Stimulated activated CD8-positive, alpha-beta memory T cell treated with anti-CD3 and anti-CD28 coated beads, Interleukin-4, amount 100 ng/mL, for 1 hour (primary cell): Measurements from ENCODE around the gene IRAK2.

Experiments
- DNase-seq, 2 donors: peaks; one replicate each; pipeline ENCODE4 v3.0.0-alpha.2; 2020; ENCODE audit warnings: low read depth in 2 of 2, low spot score in 1 of 2

The IRAK2 gene

DNA sequence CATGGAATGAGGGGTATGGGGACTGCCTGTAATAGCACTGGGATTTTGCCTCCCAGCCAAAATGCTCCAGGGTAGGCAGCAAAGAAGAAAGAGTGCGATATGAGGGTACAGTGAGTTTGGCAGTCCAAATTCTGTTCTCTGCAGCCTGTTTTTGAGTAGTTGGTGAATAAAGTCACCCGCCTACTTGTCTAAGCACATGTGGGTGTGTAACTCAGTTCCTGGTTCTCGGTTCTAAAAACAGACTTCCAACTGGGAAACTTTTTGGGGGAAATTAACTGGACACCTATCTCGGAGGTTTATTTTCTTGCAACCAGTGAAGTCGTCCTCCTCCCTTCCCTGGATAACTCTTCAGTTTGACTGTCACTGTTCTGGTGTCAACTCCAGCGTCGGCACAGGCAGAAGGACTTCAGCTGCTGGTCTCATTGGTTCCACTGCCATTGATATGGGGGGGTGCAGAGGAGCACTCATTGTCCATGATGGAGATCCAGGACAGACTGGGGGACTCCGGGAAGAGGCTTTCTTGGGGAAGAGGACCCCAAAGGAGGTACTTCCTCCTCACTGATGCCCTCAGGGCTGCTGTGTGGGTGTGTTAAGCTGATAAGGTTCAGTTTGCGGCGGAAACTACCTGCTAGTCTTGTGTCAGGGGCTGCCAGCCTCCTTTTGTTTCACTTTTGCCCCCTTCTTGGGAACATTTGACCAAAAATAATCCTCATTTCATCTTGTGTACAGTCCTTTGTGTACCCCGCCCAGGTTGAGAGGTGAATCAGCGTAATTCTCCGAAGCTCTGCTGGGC is 114.9 kb downstream of the IRAK2 start:
- no peak for DNase-seq

DNA sequence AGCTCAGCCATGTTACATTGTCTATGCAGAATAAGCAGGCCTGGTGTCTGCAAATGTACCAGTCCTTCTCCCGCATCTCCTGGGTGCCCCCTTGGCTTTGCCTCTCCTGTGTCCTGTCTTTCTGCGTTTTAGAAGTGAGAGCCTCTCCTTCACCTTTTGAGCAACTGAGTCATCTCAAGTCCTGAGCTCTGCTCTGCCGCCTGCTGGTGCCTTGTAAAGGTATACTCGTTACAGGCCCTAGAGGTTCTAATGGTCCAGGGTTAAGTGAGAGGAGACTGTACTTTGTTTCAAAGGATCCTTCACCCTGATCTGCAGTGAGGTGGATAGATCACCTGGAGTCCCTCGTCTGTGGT is 115.4 kb downstream of the IRAK2 start:
- DNase-seq = no peak

DNA sequence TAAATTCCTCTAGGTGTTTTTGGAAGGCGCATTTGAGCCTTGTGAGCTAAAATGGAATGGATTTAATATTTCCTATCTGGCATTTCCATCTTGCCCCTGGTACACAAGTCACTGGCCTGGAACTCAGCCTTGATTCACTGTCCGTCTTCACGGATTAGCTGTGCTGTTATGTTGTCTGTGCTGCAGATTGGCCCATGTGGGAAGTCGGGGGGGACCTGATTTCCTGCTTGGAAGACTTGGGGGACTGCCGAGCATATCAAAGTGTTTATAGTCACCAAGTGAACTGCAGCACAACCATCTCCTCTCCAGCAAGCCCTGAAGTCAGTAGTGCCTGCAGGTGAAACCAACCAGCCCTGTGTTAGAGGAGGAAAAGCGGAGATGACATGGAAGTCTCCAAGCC is 115.9 kb downstream of the IRAK2 start:
- DNase-seq = no peak

DNA sequence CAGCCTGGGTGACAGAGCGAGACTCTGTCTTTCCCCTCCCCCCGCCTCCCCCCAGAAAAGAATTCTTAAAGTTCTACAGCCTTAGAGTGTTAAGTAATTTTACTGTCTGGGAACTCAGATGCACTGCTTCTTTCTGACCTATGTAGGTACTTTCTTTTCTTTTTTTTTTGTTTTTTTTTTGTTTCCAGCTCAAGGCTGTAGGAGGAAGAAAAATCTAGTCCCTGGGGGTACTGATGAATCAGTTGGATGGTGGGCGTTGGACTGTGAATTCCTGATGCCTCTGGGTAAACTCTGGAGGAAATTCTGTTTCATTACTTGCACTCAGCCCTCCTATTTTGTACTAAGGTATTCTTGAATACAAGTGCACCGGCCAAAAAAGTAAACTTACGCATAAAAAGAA is 117.2 kb downstream of the IRAK2 start:
- no peak for DNase-seq

DNA sequence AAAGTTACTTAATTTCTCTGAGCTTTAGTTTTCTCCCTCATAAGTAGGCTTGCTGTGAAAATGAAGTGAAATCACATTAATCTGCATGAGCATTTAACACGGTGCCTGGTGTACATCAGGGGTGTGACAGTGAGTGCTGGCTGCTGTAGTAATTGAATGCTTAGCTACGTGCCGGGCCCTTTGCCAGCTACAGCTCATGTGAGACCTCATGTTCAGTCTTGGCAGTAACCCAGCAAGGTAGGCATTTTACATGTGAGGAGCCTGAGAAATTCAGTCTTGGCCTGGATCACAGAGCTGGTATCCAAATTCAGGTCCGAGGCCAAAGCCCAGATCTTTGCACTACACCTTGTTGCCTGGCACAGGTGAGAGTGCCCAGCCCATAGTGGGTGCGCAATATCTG is 118.9 kb downstream of the IRAK2 start:
- no peak for DNase-seq

DNA sequence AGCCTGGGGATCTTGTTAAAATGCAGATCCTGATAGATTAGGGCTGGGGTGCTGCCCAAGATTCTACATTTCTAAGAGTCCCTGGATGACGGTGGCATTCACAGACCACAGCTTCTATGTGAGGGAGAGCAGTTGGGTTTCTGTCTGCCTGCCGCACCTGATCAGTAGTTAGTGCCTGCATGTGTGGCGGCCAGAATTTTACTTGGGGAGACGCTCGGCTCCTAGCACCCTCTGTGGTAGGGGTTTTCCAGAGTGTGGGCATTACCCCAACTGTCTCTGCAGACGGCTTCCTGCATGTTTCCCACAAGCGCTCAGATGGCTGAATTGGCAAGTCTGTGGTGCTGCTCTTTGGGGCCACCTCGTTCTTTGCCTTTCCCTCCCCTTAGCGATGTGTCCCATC is 119.8 kb downstream of the IRAK2 start:
- no peak for DNase-seq

DNA sequence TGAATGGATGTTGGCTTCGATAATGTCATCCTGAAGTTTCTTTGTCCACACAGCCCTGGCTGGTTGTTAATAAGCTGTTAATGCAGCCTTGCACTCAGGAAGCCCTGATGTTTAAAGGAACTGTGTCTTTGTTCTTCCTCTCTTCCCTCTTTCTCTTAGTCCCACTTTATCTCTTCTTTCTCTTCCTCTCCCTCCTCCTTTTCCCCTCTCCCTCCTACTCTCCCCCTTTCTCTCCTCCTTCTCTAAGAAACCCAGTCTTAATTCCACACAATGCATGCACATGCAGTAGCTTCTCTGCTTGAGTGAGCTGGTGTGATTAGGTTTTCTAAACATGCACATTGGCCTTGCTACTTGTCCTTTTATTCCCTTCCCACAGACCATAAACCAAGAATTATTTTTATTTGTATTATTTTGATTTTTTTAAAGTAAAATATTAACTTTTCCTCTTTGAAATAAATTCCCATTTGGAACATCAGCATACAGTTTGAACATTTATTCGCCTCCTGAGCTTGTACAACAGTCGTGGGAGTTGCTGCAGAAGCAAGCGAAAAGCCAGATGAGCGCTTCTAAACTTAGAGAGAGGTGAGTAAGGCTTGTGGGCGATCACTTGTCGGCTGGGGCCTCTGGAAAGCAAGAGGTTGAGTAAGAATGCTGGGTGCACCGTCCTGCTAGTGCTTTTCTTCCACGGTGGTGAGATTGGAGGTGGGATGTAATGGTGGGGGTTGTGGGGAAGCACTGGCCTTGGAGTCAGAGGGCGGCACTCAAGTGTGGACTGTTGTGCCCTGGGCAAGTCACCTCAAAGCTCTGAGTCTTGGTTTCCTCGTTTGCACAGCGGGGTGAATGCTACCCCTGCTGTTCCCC is 120.8 kb downstream of the IRAK2 start:
- DNase-seq = no peak

DNA sequence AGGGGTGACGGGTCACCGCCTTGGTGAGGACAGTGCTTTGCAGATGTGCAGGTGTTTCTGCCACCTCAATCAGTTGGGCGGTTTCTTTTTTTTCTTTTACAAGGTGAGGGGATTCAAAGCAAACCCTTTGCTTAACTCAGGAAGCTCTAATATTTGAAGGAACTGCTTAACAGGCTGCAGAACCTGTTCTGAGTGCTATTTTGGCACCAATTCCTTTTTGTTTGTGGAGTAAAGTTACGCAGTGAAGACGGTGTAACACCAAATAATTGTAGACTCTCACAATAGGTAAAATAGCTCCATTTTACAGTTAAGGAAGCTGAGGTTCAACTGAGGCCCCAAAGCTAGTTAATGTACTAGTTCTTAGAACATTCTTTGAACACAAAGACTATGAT is 121.4 kb downstream of the IRAK2 start:
- no peak for DNase-seq

DNA sequence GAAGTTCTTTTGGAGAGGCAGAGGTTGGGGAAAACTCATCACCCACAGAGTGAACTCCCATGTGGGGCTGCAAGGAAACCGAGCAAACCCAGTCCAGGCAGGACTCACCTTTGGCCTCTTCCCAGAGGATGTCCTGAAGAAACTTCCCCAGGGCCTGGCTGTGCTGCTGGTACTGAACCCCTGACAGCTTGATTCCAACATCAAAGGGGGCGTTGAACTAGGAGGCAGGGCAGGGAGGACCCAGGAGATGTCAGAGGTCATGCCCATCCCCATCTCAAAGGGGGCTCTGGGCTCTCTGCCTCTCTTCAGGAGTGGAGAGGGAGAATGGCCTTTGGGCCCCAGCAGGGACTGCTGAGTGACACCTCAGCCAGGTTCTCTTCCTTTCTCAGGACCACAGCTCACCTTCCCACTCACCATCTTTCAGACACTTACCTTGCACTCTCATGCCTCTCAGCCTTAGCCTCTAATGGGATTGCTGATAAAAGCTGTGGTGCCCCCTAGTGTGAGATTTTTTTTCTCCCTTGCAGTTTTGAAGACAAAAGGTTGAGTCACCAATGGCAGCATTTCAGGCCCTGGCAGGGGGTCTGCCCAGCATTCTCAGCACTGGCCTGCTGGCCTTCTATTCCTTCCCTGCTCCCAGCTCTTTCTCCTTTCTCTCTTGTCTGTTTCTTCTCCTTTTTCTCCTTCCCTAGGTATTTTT is 122.0 kb downstream of the IRAK2 start:
- no peak for DNase-seq

DNA sequence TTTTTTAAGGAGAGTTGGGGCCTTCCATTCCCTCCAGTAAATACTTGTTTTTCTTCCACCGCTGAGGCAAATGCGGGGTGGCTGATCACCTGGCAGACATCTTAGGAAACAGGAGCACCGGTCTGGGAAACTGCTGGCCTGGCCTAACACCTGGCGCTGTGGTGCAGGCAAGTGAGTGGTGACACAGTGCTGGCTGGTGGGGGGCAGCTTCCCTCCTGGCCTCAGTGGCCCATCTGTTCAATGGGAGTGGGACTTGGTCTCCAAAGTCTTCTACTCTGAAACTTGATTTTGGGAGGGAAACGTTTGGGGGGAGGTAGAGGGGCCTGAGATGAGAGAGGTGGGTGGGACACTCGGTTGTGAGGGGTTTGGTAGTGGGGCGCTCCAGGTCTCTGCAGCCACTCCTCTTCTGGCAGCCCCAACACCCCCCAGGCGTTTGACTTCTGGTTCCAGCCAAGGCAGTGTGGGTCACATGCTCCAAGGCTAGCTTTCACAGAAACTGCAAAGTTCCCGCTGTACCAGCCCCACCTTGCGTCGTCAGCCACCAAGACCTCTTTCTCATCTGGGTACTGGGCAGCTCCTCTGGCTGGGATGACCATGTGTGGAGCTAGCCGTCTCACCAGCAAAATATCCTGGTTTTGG is 123.3 kb downstream of the IRAK2 start:
- DNase-seq = no peak

DNA sequence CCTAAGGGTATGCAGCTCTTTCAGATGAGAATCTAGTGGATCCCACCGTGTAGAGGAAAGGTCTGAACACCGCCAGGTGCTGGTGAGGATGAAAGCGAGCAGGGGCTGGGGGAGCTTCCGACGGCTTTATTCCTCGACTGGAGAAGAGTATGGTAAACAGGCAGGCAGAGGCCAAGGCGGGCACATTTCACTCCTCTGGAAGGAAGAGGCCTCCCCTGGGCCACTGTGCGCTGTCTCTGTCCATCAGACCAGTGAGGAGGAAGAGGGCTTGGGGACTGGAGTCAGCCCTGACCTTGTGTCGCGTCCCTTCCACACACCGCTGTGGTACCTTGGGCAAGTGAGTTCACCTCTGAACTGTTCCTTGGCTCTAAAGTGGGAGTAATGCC is 123.8 kb downstream of the IRAK2 start:
- DNase-seq = no peak

DNA sequence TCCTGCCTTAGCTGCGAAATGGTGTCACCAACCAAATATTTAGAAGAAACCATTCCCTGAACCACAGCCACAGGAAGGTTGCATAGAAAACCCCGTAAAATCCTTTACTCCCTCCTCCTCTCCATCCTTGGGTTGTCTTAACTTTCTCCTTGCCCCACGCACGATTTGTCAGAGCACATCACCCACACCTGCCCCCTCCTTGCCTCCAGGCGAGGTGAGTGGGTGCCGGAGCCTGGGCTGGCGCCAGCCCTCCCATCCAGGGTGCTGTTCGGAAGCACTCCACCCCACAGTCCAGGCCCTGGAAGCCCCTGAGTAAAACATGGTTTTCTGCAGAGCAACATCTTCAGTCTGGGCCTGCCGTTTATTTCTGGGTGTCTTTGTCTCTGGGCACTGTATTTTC is 124.4 kb downstream of the IRAK2 start:
- no peak for DNase-seq

DNA sequence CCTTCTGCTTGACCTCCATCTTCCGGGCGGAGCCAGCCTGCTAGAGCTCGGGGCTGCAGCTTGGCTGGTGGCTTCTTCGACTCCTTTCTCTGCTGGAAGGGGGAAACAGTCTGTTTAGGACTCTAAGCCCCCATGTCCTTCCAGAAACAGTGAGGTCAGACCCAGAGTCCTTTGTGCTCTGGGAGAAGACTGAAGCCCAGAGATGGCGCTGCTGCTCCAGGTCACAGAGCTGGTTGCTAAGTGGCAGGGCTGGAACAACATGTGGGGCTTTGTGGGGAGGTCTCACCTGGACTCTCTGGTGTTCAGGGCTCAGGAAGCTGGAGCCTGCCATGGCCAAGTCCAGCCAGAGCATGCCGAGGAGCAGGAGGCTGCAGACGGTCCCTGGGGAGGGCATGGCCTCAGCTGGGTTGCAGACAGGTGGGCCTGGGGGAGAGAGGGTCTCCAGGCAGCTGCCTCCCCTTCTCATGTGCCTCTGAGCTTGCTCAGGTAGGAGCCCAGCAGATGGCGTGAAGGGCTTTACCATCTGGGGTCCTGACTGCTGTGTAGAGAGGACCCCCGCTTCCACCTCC is 125.2 kb downstream of the IRAK2 start:
- no peak for DNase-seq

DNA sequence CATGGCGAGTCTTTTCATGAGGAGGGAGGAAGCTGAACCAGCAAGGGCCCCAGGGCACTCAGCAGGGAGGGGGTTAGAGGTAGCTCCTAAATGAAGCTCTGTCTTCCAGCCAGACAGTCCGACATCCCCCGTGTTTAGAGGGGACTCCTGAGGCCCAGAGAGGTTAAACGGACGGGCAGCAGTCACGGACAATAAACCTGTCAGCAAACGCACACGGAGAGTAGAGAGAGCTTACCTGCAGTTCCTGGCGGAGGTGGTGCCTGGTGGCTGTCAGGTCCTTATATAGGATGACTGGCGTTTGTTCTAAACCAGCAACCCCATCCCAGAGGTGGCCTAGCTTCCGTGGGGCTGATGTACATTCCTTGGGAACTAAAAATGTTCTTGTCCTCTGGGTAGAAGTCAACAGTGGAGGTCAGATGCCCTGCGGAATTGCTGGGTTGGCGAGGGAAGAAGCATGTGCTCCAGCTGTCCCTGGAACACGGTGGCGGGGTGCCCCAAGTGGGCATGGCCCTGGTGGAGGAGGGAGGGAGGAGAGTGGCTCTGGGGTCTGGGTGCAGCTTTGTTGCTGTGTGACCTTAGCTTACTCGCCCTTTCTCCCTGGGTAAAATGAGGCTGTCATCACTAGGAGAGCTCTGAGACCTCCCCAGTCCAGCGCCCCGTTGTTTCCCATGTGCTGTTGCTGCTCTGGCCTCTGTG is 125.9 kb downstream of the IRAK2 start:
- DNase-seq = no peak

DNA sequence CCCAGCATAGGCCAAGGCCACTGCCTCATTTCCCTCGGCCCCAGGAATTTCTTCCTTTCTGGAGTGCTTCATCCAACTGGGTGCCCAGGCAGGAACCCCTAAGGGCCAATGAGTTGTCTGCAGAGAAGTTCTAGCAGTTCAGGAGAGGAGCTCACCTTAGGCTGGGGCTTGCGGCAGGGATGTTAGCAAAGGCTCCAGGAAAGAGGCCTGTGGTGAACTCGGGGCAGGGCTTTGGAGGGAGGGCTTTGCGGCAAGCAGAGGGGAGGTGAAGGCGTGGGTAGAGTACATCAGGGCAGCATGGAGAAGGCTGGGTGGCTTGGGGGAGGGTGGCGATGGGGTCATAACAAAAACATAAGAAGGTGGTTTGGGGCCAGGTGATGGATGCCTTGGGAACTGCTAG is 126.9 kb downstream of the IRAK2 start:
- DNase-seq = no peak

DNA sequence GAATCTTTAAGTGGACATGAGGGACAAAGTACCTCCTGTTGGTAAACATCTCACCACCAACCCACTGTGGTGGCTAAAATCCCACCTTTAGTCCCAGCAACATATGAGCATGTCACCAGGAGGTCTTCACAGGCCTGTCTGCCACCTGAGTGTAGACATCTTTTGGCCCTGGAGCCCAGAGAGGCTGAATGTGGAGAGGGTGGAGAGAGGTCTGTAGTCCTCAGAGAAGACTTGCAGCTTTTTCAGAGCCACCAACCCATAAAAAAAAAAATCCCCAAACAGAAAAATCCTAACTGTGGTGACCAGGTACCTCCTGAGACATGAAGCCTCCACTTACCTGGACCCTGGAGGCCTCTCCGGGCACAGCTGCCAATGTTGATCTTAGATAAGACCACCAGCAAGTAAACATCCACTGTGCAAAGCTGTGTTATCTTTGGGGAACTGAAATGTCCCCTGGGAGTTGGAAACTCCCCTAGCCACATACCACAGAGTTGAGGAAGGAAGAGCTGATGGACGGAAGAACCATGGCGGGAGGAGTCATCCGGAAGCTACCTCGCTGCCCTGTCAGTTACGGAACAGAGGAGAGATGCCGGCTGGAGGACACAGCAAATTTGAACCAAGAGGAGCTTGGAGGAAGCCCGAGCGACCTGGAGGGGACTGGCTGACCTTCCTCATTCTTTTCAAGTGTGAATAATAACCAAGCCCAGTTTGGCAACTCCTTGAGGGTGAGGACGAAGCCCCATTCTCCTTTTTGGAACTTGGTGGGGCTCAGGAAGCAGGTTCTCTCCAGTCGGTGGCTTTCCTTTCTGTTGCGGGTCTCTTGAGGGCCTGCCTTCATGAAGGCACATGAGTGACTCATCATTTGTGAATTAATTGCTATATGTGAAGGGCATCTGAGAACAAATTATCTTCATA is 128.0 kb downstream of the IRAK2 start, which contains the start of gene GHRL:
TSS of gene GHRL (minus strand) at position 443 of the 915 bp plus-strand sequence. CDS start 2,767 bp downstream, outside the sequence.
- DNase-seq = no peak
